GM12872 (cell line): ENCODE measurements around the gene UBAC2.

ENCODE experiments used
- CTCF ChIP-seq: IDR thresholded peaks from 3 replicates; pipeline ENCODE4 v1.5.1; 2011; ENCODE audit warnings: low read depth, mild to moderate bottlenecking, low read length, moderate library complexity; ENCODE audit not compliant: insufficient read depth

The UBAC2 gene

GRCh38 chr13:99302637-99303505 is 102.2 kb downstream of the UBAC2 start:
- TF ChIP-seq CTCF = no peak

DNA sequence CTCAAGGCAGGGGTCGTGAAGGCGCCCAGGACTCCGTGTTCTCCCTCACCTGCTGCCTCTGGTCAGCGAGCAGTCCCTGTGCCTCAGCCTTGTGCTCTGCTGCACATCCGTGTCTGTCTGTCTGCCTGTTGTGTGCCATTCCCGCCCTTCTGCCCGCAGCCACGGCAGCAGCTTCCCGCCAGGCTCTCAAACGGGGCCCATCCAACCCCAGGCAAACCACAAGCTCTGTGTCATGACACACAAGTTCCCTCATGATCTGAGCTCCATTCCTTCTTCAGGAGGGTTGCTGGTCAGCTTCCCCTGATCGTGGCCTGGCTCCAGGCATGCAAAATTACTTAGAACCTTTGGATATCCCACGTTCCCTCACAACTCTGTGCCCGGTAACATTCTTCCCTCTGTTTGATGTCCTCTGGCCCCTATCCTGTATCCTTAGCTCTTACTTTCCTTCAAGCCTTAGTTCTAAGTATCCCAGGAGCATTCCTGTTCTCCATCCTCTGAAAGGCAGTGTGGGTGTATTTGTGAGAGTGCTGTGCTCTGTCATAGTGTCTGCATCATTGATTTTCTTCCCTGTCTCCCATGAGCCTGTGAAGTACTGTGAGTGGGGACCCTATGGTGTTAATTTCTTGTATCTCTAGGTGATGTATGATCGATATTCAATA is 103.3 kb downstream of the UBAC2 start:
- no peak for TF ChIP-seq CTCF

DNA sequence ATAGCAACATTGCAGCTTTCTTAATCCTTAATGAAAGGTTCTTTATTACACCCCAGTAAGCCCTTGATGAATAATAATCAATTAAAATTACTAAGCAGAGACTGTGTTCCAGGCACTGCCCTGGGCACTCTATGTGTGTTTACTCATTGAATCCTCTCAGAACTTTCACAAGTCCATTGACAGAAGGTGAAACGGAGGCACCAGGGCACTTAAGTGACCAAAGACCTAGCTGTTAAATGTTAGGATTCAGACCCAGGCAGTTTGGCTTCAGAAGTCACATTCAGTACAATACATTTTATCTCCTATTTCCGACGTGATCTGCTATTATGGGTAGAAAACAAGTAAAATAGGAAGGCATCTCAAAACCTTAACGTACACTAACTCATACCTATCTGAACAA is 103.9 kb downstream of the UBAC2 start:
- no peak for TF ChIP-seq CTCF

DNA sequence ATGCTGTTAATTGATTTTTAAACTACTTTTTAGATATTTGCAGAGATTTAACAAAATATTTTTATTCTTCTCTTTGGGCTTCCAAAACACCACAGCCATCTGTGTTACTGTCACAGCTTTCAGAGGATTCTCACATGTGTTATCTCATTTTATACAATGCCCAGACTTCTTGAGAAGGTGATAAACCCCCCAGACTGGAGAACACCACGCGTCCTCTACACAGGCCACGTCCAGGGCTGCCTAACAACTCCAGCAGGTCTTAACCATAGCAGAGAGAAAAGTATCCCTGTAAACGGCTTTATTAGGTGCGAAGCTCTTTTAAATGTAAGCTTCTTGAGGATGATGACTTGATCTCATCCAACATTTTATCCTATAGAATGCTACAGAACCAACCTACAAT is 104.5 kb downstream of the UBAC2 start:
- TF ChIP-seq CTCF = no peak

DNA sequence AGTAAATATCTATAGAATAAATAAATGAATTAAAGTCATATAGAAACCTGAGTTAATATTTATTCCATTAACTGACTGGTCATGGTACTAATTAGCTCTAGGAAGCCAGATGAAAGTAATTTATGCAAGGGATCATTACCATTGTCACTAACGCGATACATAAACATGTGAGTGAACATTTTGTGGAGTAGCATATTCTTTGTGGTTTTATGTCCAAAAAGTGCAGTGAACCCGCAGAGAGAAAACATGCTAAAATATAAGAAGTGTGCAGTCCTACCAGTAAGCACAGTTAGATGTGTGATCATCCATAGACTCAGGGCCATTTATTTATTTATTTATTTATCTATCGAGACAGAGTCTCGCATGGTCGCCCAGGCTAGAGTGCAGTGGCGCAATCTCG is 104.9 kb downstream of the UBAC2 start:
- TF ChIP-seq CTCF = no peak

GRCh38 chr13:99307247-99307646 is 106.6 kb downstream of the UBAC2 start, which contains the start of gene GPR183:
Gene GPR183 (minus strand): TSS chr13:99307399. CDS start chr13:99296145, 11,254 bp downstream.
- TF ChIP-seq CTCF = no peak

- TF ChIP-seq CTCF = no peak
Measured at GRCh38 chr13:99307648-99308339, 107.1 kb downstream of the UBAC2 start.
